HepG2 (cell line): ENCODE data around the gene HMGCS2. TPM values are rescaled to one million over a fixed set of nuclear protein-coding genes. Genes with fewer than 3 reads are reported as not detected.

Experiments used
- IRF2 ChIP-seq: IDR thresholded peaks from 2 replicates; pipeline ENCODE4 v1.6.1; 2018; ENCODE audit warnings: missing genetic modification reagents, missing compliant biosample characterization
- KDM6A ChIP-seq: IDR thresholded peaks from 2 replicates; pipeline ENCODE4 v1.6.1; 2016; ENCODE audit warnings: low read depth
- MED1 ChIP-seq: sonication (generic); formaldehyde crosslinking; IDR thresholded peaks from 2 replicates; pipeline ENCODE4 v1.4.0; 2020; ENCODE audit warnings: missing genetic modification reagents
- NKX3-1 ChIP-seq: sonication (generic); formaldehyde crosslinking; IDR thresholded peaks from 2 replicates; pipeline ENCODE4 v1.5.0; 2020; ENCODE audit warnings: missing genetic modification reagents
- POLR2G ChIP-seq: fragments of 200-400 bp; formaldehyde crosslinking; IDR thresholded peaks from 2 replicates; pipeline ENCODE4 v1.6.1; 2018; ENCODE audit warnings: mild to moderate bottlenecking, low read depth, low read length, moderate library complexity
- SIX4 ChIP-seq: sonication (generic); formaldehyde crosslinking; IDR thresholded peaks from 2 replicates; pipeline ENCODE4 v1.4.0; 2020; ENCODE audit warnings: missing genetic modification reagents
- TAF1 ChIP-seq: sonication (generic); formaldehyde crosslinking; IDR thresholded peaks from 2 replicates; pipeline ENCODE4 v1.4.0; 2020; ENCODE audit warnings: missing genetic modification reagents
- ZNF143 ChIP-seq: sonication (generic); formaldehyde crosslinking; IDR thresholded peaks from 2 replicates; pipeline ENCODE4 v1.4.0; 2020; ENCODE audit warnings: missing genetic modification reagents
- ZNF569 ChIP-seq: sonication (generic); formaldehyde crosslinking; IDR thresholded peaks from 2 replicates; pipeline ENCODE4 v1.5.0; 2020; ENCODE audit warnings: mild to moderate bottlenecking, missing genetic modification reagents, moderate library complexity, borderline replicate concordance
- polyA plus RNA-seq, 8 experiments: library from polyadenylated mRNA; depleted of rRNA in 3 of 8; stranded (reverse) in 7 of 8; unstranded in 1 of 8; fragments of >200 nt; fragmentation: Illumina TruSeq in 4 of 8; extraction: Trizol in 4 of 8; gene quantifications; 2 replicates each; pipeline versions ENCODE4 v1.2.1 to v1.2.3, GENCODE V29; 2011 to 2016; ENCODE audit warnings: low read depth in 4 of 8, missing spikeins in 1 of 8, mixed read lengths in 1 of 8; ENCODE audit not compliant: insufficient read depth in 1 of 8
- total RNA-seq, 5 experiments: library from RNA; depleted of rRNA; stranded (reverse); fragments of >200 nt; fragmentation: Illumina TruSeq; extraction: Trizol; gene quantifications; 2 replicates each; pipeline ENCODE4 v1.2.3, GENCODE V29; 2016; ENCODE audit warnings: low read depth in 1 of 5
- TF ChIP-seq, protein P1 (sequence below): sonication (generic); formaldehyde crosslinking; IDR thresholded peaks from 2 replicates; pipeline ENCODE4 v1.8.0; 2022; ENCODE audit warnings: mild to moderate bottlenecking, missing genetic modification reagents, moderate library complexity
- TF ChIP-seq, protein P2 (sequence below), 2 experiments: sonication (generic) in 1 of 2; formaldehyde crosslinking in 1 of 2; IDR thresholded peaks; 2 replicates each; pipeline versions ENCODE4 v1.6.1 to v1.9.0; 2014 to 2022; ENCODE audit warnings: antibody characterized with exemption in 1 of 2, borderline replicate concordance in 1 of 2, inconsistent platforms in 1 of 2, low read depth in 1 of 2, missing genetic modification reagents in 1 of 2
- TF ChIP-seq, protein P3 (sequence below): sonication (generic); formaldehyde crosslinking; IDR thresholded peaks from 2 replicates; pipeline ENCODE4 v1.4.0; 2020; ENCODE audit warnings: mild to moderate bottlenecking, missing genetic modification reagents
- TF ChIP-seq, protein P4 (sequence below): sonication (generic); formaldehyde crosslinking; IDR thresholded peaks from 2 replicates; pipeline ENCODE4 v1.4.0; 2020; ENCODE audit warnings: missing genetic modification reagents

The HMGCS2 gene
- total and polyA plus RNA-seq, 2 of the 13 experiments (the other 11 are each of a cell fraction or from before 2014, with no cell fraction given): 0.44 to 1.5 TPM

DNA sequence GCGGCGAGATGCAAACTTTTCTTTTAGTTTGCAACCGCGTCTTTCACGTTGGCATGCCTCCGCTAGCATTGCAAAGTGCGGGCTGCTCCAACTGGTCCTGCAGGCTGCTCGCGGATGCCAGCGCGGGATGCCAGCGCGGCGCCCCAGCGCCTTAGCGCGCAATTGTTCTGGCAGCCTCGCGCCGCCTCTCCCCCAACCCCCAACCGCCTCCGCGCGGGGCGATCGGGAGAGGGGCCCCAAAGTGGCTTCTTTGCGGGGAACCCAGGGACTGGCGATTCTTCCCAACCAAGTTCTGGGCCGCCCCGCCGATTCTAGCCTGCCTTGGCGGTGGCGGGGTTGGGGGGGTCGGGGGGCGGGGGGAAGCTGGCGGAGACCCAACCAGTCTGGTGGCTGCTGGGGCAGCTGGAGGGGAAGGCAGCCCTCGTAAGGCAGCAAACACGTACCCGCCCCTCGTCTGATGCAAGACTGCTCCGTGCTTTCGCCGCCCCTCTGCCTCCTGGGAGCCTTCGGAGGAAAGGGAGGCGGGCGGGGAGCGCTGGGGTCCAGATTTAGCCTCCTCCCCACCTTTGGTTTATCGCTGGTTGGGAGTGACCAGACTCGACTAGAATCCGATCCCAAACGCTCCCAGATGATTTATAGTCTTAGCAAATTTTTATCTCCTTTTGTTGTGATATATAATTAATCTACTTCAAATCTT lies 56.2 kb downstream of the HMGCS2 start (continued):
- TF ChIP-seq, protein P1, sequence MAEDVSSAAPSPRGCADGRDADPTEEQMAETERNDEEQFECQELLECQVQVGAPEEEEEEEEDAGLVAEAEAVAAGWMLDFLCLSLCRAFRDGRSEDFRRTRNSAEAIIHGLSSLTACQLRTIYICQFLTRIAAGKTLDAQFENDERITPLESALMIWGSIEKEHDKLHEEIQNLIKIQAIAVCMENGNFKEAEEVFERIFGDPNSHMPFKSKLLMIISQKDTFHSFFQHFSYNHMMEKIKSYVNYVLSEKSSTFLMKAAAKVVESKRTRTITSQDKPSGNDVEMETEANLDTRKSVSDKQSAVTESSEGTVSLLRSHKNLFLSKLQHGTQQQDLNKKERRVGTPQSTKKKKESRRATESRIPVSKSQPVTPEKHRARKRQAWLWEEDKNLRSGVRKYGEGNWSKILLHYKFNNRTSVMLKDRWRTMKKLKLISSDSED (CRISPR knock-in tag): 0 out of 2 replicates have a peak, but pooled peaks have one; percentile 14
- TF ChIP-seq POLR2G: peak; percentile 78
- no peak for TF ChIP-seq SIX4
- 0 out of 2 replicates have a peak, but pooled peaks have one; percentile 28 for TF ChIP-seq IRF2 (CRISPR knock-in tag)
- TF ChIP-seq TAF1 (CRISPR knock-in tag): peak; percentile 18; the same call in 1 of the 2 replicates
- TF ChIP-seq, protein P2, sequence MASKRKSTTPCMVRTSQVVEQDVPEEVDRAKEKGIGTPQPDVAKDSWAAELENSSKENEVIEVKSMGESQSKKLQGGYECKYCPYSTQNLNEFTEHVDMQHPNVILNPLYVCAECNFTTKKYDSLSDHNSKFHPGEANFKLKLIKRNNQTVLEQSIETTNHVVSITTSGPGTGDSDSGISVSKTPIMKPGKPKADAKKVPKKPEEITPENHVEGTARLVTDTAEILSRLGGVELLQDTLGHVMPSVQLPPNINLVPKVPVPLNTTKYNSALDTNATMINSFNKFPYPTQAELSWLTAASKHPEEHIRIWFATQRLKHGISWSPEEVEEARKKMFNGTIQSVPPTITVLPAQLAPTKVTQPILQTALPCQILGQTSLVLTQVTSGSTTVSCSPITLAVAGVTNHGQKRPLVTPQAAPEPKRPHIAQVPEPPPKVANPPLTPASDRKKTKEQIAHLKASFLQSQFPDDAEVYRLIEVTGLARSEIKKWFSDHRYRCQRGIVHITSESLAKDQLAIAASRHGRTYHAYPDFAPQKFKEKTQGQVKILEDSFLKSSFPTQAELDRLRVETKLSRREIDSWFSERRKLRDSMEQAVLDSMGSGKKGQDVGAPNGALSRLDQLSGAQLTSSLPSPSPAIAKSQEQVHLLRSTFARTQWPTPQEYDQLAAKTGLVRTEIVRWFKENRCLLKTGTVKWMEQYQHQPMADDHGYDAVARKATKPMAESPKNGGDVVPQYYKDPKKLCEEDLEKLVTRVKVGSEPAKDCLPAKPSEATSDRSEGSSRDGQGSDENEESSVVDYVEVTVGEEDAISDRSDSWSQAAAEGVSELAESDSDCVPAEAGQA (IDR thresholded peaks at IDR 0.05; ENCODE audit: low read depth): no peak
- TF ChIP-seq, protein P2 (CRISPR knock-in tag; IDR thresholded peaks at IDR 0.05; ENCODE audit: borderline replicate concordance): no peak
- no peak for TF ChIP-seq KDM6A (CRISPR knock-in tag)
- peak; percentile 59 for TF ChIP-seq MED1
- TF ChIP-seq, protein P3, sequence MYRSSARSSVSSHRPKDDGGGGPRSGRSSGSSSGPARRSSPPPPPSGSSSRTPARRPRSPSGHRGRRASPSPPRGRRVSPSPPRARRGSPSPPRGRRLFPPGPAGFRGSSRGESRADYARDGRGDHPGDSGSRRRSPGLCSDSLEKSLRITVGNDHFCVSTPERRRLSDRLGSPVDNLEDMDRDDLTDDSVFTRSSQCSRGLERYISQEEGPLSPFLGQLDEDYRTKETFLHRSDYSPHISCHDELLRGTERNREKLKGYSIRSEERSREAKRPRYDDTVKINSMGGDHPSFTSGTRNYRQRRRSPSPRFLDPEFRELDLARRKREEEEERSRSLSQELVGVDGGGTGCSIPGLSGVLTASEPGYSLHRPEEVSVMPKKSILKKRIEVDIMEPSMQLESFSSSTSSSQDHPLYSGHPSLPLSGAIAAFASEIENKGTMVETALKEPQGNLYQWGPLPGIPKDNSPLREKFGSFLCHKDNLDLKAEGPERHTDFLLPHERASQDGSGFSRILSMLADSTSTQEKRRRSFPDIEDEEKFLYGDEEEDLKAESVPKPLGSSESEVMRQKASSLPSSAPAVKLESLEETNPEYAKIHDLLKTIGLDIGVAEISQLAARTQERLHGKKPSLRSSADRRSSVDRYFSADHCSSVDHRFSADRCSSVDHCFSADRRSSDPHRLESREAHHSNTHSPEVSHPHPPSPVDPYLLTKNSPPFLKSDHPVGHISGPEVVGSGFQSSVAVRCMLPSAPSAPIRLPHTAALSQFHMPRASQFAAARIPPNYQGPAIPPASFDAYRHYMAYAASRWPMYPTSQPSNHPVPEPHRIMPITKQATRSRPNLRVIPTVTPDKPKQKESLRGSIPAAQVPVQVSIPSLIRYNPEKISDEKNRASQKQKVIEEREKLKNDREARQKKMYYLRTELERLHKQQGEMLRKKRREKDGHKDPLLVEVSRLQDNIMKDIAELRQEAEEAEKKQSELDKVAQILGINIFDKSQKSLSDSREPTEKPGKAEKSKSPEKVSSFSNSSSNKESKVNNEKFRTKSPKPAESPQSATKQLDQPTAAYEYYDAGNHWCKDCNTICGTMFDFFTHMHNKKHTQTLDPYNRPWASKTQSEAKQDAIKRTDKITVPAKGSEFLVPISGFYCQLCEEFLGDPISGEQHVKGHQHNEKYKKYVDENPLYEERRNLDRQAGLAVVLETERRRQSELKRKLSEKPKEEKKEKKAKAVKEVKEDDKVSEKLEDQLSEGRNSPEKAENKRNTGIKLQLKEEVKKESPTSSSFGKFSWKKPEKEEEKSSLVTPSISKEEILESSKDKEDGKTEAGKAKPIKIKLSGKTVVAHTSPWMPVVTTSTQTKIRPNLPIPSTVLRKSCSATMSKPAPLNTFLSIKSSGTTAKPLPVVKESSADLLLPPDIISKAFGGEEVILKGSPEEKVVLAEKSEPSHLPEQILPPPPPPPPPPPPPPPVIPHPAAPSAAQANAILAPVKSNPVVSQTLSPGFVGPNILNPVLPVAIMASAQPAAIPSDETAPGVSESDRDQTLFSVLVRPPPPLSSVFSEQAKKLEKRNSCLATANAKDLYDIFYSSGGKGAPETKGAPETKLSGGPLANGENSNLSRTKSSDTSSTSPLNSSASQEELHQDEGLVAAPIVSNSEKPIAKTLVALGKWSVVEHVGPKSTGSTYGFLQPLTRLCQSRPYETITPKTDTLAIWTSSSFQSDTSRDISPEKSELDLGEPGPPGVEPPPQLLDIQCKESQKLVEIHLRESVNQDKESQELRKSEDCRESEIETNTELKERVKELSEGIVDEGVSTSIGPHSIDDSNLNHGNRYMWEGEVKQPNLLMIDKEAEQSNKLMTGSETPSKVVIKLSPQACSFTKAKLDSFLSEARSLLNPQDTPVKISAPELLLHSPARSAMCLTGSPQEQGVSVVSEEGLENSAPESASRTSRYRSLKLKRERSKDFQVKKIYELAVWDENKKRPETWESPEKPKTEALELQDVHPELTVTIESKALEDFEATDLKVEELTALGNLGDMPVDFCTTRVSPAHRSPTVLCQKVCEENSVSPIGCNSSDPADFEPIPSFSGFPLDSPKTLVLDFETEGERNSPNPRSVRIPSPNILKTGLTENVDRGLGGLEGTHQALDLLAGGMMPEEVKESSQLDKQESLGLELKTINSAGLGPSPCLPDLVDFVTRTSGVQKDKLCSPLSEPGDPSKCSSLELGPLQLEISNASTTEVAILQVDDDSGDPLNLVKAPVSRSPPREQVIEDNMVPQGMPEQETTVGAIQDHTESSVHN (CRISPR knock-in tag): no peak
- TF ChIP-seq, protein P4, sequence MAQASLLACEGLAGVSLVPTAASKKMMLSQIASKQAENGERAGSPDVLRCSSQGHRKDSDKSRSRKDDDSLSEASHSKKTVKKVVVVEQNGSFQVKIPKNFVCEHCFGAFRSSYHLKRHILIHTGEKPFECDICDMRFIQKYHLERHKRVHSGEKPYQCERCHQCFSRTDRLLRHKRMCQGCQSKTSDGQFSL (CRISPR knock-in tag): peak; percentile 14; the same call in 1 of the 2 replicates
- TF ChIP-seq ZNF143 (CRISPR knock-in tag): peak; percentile 55; the same call in 1 of the 2 replicates
- TF ChIP-seq ZNF569 (CRISPR knock-in tag): no peak
- no peak for TF ChIP-seq NKX3-1 (CRISPR knock-in tag)
